Neuronal stem cell (in vitro differentiated cells): Measurements from ENCODE around the gene RSRP1.
"Not testable (repeated sequence)": the region's sequence is repeated elsewhere in the genome, so short reads cannot be mapped to it uniquely, and the experiment has no call there.

Source experiments
- DNase-seq: peaks from one replicate; pipeline ENCODE4 v3.0.0-alpha.2; 2013; ENCODE audit warnings: low spot score
- H2AFZ ChIP-seq: one replicate; pipeline ENCODE4 v1.6.1; 2013; ENCODE audit warnings: mild to moderate bottlenecking, low read length, inconsistent platforms
- H2AK5ac ChIP-seq: 2 replicates; pipeline ENCODE4 v1.6.1; 2013; ENCODE audit warnings: low read depth, mild to moderate bottlenecking, inconsistent platforms, low read length, moderate library complexity, mixed read lengths
- H2BK120ac ChIP-seq: 2 replicates; pipeline ENCODE4 v1.6.1; 2013; ENCODE audit warnings: low read depth, mild to moderate bottlenecking, inconsistent platforms, low read length, moderate library complexity, mixed read lengths
- H2BK12ac ChIP-seq: one replicate; pipeline ENCODE4 v1.6.1; 2013; ENCODE audit warnings: low read length, inconsistent platforms
- H2BK15ac ChIP-seq: 2 replicates; pipeline ENCODE4 v1.6.1; 2013; ENCODE audit warnings: mild to moderate bottlenecking, low read length, inconsistent platforms, mixed read lengths
- H2BK5ac ChIP-seq: one replicate; pipeline ENCODE4 v1.6.1; 2013; ENCODE audit warnings: inconsistent platforms, mild to moderate bottlenecking, low read length, moderate library complexity
- H3K14ac ChIP-seq: one replicate; pipeline ENCODE4 v1.6.1; 2013; ENCODE audit warnings: low read length, inconsistent platforms
- H3K18ac ChIP-seq: 2 replicates; pipeline ENCODE4 v1.6.1; 2013; ENCODE audit warnings: low read length, inconsistent platforms
- H3K23ac ChIP-seq: 2 replicates; pipeline ENCODE4 v1.6.1; 2013; ENCODE audit warnings: low read depth, mild to moderate bottlenecking, mixed read lengths, low read length, inconsistent platforms; ENCODE audit not compliant: poor library complexity
- H3K27ac ChIP-seq: replicated peaks from 3 replicates; pipeline ENCODE4 v1.5.1; 2013; ENCODE audit warnings: low read length, inconsistent platforms
- H3K27me3 ChIP-seq, 3 experiments: 2 replicates each; pipeline ENCODE4 v1.6.1; 2013; ENCODE audit warnings: low read length in 3 of 3, mild to moderate bottlenecking in 2 of 3, inconsistent platforms in 1 of 3, low read depth in 1 of 3, mixed read lengths in 1 of 3, moderate library complexity in 1 of 3; ENCODE audit not compliant: control insufficient read depth in 3 of 3, insufficient read depth in 3 of 3
- H3K36me3 ChIP-seq, 2 donors: replicated peaks in 1 of 2; 2 replicates each; pipeline ENCODE4 v1.6.1; 2013; ENCODE audit warnings: low read length in 2 of 2; ENCODE audit not compliant: control insufficient read depth in 2 of 2, insufficient read depth in 2 of 2
- H3K4ac ChIP-seq: 2 replicates; pipeline ENCODE4 v1.6.1; 2013; ENCODE audit warnings: inconsistent platforms, mild to moderate bottlenecking, low read length, moderate library complexity
- H3K4me1 ChIP-seq, 2 donors: 1 replicate in 1 of 2; 2 replicates in 1 of 2; pipeline ENCODE4 v1.6.1; 2013; ENCODE audit warnings: low read length in 2 of 2, low read depth in 1 of 2; ENCODE audit not compliant: control insufficient read depth in 2 of 2, insufficient read depth in 1 of 2
- H3K4me2 ChIP-seq: one replicate; pipeline ENCODE4 v1.6.1; 2013; ENCODE audit warnings: mild to moderate bottlenecking, low read length, inconsistent platforms; ENCODE audit not compliant: insufficient read depth, poor library complexity, severe bottlenecking
- H3K4me3 ChIP-seq, 2 donors: 2 replicates each; pipeline ENCODE4 v1.5.1; 2013; ENCODE audit warnings: low read length in 2 of 2, mild to moderate bottlenecking in 2 of 2, inconsistent platforms in 1 of 2, moderate library complexity in 1 of 2
- H3K79me1 ChIP-seq: one replicate; pipeline ENCODE4 v1.6.1; 2013; ENCODE audit warnings: low read depth, mild to moderate bottlenecking, inconsistent platforms, low read length, moderate library complexity
- H3K9ac ChIP-seq: one replicate; pipeline ENCODE4 v1.6.1; 2013; ENCODE audit warnings: mild to moderate bottlenecking, low read depth, low read length, inconsistent platforms; ENCODE audit not compliant: poor library complexity
- H3K9me3 ChIP-seq, 2 donors: replicated peaks in 1 of 2; 2 replicates each; pipeline versions ENCODE3 to v1.6.1; 2013; ENCODE audit warnings: low read length in 2 of 2, mild to moderate bottlenecking in 2 of 2, inconsistent platforms in 1 of 2, low read depth in 1 of 2, mixed read lengths in 1 of 2, moderate library complexity in 1 of 2; ENCODE audit not compliant: control insufficient read depth in 2 of 2, insufficient read depth in 1 of 2
- H4K8ac ChIP-seq: one replicate; pipeline ENCODE4 v1.6.1; 2013; ENCODE audit warnings: low read depth, mild to moderate bottlenecking, inconsistent platforms, low read length, moderate library complexity
- H4K91ac ChIP-seq: one replicate; pipeline ENCODE4 v1.6.1; 2013; ENCODE audit warnings: low read length, low read depth, mild to moderate bottlenecking, inconsistent platforms; ENCODE audit not compliant: poor library complexity
- WGBS, 2 donors: extraction: QIAGEN DNeasy Blood & Tissue Kit; methylation state at CpG; one replicate each; pipeline ENCODE4 v1.1.7; 2013; ENCODE audit warnings: missing lambda C conversion rate in 2 of 2, mixed read lengths in 1 of 2; ENCODE audit not compliant: insufficient read length in 2 of 2, insufficient replicate concordance in 1 of 2; ENCODE audit errors: extremely low coverage in 2 of 2; 5-methylcytosine and 5-hydroxymethylcytosine counted together

The RSRP1 gene

DNA sequence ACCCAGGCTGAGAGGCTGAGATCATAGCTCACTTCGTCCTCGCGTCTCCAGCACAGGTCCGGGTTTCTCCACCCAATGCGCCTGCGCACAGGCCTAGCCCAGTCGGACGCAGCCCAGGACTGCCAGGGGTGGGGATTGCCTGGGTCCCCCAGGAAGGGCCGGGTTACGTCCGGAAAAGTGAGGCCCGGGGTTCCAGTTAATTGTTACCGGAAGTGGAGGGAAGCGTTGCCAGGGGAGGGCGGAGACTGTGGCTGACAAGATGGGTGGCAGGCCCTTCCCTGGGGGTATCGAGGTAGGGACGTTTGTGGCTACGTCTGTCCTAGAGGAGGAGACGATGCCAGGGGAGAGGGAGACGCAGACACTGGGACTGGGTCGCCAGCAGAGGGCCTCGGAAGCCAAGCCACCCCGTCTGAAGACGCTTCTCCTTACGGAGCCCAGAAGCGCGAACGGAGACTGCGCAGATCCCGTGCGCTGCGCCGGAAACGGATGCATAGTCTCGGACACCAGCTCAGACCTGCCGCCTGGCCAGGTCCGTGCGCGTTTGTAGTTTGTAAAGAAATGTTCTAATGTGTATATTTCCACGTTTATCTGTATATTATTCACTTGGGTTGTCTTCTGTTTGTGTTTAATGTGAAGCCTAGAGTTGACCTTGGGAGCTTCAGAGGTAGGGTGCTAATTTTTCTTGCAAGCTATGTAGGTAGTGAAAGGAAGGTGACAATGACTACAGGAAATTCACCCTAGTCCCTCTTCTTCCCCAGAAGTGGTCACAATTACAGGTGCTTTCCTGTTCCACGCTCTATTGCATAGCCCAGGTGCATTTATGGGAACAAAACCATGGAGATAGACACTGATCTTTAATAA is 7.3 kb downstream of the RSRP1 start:
- Histone ChIP-seq H2AFZ (peak overlapping the region; percentile 64), H2BK15ac (no peak overlapping the region), H3K23ac (peak overlapping the region; percentile 90), H2BK5ac (no peak overlapping the region), H3K9ac (peak overlapping the region; percentile 75), H2AK5ac (no peak overlapping the region), H3K18ac (peak overlapping the region; percentile 78), H2BK12ac (no peak overlapping the region), H3K4me2 (peak overlapping the region; percentile 55), H3K79me1 (no peaks in the 10 kb centered on the region), H3K36me3 (peaks cover 7 to 55% of the 10 kb centered on the region in 2 donors), H3K4me3 (peak overlapping the region; percentile 43 to 86), H4K8ac (no peak overlapping the region), H3K4ac (no peak overlapping the region), H3K9me3 (peaks cover 0 to 2% of the 10 kb centered on the region in 2 donors), H4K91ac (no peak overlapping the region), H3K27ac (peak overlapping the region; percentile 89), H2BK120ac (no peak overlapping the region), H3K4me1 (peaks cover 0 to 3% of the 10 kb centered on the region in 2 donors), H3K14ac (no peak overlapping the region), H3K27me3 (no peaks in the 10 kb centered on the region)
- DNase-seq, result peak; percentile 80
- no CpG with 5 or more reads among the region's 41 CpGs for WGBS, 2 donors

DNA sequence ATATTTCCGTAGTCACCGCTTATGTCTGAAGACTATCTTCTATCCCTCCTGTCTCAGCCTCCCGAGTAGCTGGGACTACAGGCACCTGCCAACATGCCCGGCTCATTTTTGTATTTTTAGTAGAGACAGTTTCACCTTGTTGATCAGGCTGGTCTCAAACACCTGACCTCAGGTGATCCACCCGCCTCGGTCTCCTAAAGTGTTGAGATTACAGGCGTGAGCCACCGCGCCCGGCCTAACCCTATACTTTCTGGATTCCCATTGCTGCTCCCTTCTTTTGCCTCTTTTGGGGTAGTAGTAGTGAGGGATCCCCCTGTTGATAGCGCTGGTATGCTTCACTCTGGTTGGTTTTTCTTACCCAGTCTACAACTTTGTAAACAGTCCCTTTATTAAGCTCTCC is 9.2 kb downstream of the RSRP1 start:
- Histone ChIP-seq H3K14ac (no peak overlapping the region), H2AFZ (no peak overlapping the region), H3K9ac (no peak overlapping the region), H2BK5ac (no peak overlapping the region), H3K4ac (no peak overlapping the region), H3K79me1 (no peaks in the 10 kb centered on the region), H4K91ac (no peak overlapping the region), H3K18ac (no peak overlapping the region), H2BK15ac (no peak overlapping the region), H3K4me2 (no peak overlapping the region), H2BK12ac (no peak overlapping the region), H2BK120ac (no peak overlapping the region), H3K4me3 (no peak overlapping the region), H3K23ac (no peak overlapping the region), H3K9me3 (peaks cover 0 to 2% of the 10 kb centered on the region in 2 donors), H3K4me1 (peaks cover 0 to 6% of the 10 kb centered on the region in 2 donors), H3K27me3 (no peaks in the 10 kb centered on the region), H2AK5ac (no peak overlapping the region), H3K27ac (no peak overlapping the region), H4K8ac (no peak overlapping the region), H3K36me3 (peaks cover 2 to 46% of the 10 kb centered on the region in 2 donors)
- WGBS, 2 donors, result no CpG with 5 or more reads among the region's 11 CpGs
- DNase-seq, result no peak

DNA sequence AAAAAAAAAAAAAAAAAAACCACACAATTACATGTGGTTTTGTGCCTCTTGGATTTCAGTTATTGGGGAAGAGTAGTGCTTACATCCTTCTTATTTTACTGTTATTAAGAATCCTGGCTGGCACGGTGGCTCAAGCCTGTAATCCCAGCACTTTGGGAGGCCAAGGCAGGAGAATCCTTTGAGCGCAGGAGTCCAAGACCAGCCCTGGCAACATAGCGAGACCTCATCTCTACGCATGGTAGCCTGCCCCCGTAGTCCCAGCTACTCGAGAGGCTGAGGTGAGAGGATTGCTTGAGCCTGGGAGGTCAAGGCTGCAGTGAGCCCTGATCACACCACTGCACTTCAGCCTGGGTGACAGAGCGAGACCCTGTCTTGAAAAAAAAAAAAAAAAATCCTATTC is 11.0 kb downstream of the RSRP1 start:
- not testable (repeated sequence) for H3K9ac ChIP-seq, H3K27ac ChIP-seq, H3K27me3 ChIP-seq, H2BK12ac ChIP-seq, H3K18ac ChIP-seq, H3K4me1 ChIP-seq, H3K4ac ChIP-seq, H2AFZ ChIP-seq, H2BK120ac ChIP-seq, H2BK15ac ChIP-seq, H3K4me2 ChIP-seq, H2AK5ac ChIP-seq, H3K79me1 ChIP-seq, H4K8ac ChIP-seq, H3K9me3 ChIP-seq, H3K4me3 ChIP-seq, DNase-seq, H4K91ac ChIP-seq, H3K14ac ChIP-seq, H2BK5ac ChIP-seq, H3K23ac ChIP-seq
- peaks cover 0 to 30% of the 10 kb centered on the region in 2 donors for H3K36me3 ChIP-seq
- WGBS, 2 donors, result no CpG with 5 or more reads among the region's 7 CpGs

DNA sequence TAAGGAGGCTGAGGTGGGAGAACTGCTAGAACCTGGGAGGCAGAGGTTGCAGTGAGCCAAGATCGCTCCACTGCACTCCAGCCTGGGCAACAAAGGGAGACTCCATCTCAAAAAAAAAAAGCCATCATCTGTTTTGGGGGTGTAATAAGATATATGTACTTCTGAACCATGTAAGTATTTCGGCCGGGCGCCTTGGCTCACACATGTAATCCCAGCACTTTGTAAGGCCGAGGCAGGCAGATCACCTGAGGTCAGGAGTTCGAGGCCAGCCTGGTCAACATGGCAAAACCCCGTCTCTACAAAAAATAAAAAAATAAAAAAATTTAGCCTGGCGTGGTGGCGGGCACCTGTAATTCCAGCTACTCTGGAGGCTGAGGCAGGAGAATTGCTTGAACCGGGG is 11.8 kb downstream of the RSRP1 start:
- H3K9ac ChIP-seq, H4K8ac ChIP-seq, H4K91ac ChIP-seq, H3K27me3 ChIP-seq, H3K4ac ChIP-seq, H2BK15ac ChIP-seq, H2AK5ac ChIP-seq, DNase-seq, H3K4me3 ChIP-seq, H2BK120ac ChIP-seq, H3K79me1 ChIP-seq, H2BK5ac ChIP-seq, H2AFZ ChIP-seq, H3K23ac ChIP-seq, H3K14ac ChIP-seq, H3K9me3 ChIP-seq, H3K18ac ChIP-seq, H3K27ac ChIP-seq, H3K4me2 ChIP-seq, H2BK12ac ChIP-seq, H3K4me1 ChIP-seq: not testable (repeated sequence)
- H3K36me3 ChIP-seq, result peaks cover 2 to 30% of the 10 kb centered on the region in 2 donors
- WGBS, 2 donors, result no CpG with 5 or more reads among the region's 10 CpGs
